DND-41 (cell line): ENCODE results near the gene NDRG3.

Source experiments
- EZH2 ChIP-seq: IDR thresholded peaks from 3 replicates; pipeline ENCODE4 v1.6.1; 2012; ENCODE audit warnings: borderline replicate concordance, low read depth, mild to moderate bottlenecking, moderate library complexity, low read length, inconsistent platforms; ENCODE audit not compliant: severe bottlenecking
- TF ChIP-seq, protein P1 (sequence below): IDR thresholded peaks from 2 replicates; pipeline ENCODE4 v1.5.1; 2012; ENCODE audit warnings: borderline replicate concordance, low read length, moderate library complexity, mild to moderate bottlenecking; ENCODE audit not compliant: poor library complexity, severe bottlenecking; ENCODE audit errors: extremely low read depth

DNA sequence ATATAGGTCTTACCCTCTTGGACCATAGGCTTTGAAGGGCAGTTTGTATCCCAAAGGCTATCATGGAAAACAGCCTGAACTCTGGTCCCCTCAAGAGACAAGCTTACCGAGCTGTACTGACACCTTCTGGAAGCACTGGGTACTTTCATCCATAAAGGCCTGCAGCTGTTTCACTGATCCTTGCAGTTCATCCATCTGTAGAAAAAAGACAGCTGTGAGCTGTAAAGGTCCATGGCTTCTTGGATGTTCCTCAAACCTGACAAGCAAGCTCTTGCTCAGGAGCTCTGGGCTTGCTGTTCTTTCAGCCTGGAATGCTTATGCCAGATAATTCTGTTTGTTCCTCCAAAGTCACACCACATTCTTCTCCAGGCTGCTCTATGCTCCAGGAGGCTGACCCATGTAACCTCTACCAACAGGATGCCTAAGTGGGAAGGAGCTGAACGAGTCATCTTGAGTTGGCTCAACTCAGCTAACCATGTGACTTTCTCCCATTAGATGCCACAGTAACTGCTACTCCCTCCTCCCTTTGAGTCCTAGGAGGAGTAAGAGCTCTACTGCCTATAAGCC is 8.8 kb upstream of the NDRG3 start:
- TF ChIP-seq, protein P1, sequence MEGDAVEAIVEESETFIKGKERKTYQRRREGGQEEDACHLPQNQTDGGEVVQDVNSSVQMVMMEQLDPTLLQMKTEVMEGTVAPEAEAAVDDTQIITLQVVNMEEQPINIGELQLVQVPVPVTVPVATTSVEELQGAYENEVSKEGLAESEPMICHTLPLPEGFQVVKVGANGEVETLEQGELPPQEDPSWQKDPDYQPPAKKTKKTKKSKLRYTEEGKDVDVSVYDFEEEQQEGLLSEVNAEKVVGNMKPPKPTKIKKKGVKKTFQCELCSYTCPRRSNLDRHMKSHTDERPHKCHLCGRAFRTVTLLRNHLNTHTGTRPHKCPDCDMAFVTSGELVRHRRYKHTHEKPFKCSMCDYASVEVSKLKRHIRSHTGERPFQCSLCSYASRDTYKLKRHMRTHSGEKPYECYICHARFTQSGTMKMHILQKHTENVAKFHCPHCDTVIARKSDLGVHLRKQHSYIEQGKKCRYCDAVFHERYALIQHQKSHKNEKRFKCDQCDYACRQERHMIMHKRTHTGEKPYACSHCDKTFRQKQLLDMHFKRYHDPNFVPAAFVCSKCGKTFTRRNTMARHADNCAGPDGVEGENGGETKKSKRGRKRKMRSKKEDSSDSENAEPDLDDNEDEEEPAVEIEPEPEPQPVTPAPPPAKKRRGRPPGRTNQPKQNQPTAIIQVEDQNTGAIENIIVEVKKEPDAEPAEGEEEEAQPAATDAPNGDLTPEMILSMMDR = peak; percentile 80
- no peak for TF ChIP-seq EZH2
